OCI-LY7 (cell line): ENCODE data around the gene SMYD3. TPM values are rescaled to one million over a fixed set of nuclear protein-coding genes. Genes with fewer than 3 reads are reported as not detected.

Source experiments
- BruUV-seq: library from RNA; stranded (reverse); fragments of 400-500 nt; replicated peaks from 2 replicates; lab custom pipeline; 2021; lab: Mats Ljungman, UMichigan
- CTCF ChIA-PET: fragments of 300-600 bp; sonication (Branson Sonifier 250); formaldehyde crosslinking; loops from one replicate; lab custom pipeline; 2022; ENCODE audit warnings: antibody characterized with exemption; ENCODE audit not compliant: unreplicated experiment; lab: Charles Lee
- POLR2A ChIA-PET: fragments of 300-600 bp; sonication (Branson Sonifier 250); formaldehyde crosslinking; loops from one replicate; lab custom pipeline; 2022; ENCODE audit warnings: antibody characterized with exemption; lab: Charles Lee
- DNase-seq: peaks from one replicate; pipeline ENCODE4 v3.0.0-alpha.2; 2015; ENCODE audit warnings: low spot score
- H2AFZ ChIP-seq: fragments of 200-600 bp; sonication (generic), shearing (Covaris generic); 2 replicates; pipeline ENCODE4 v1.6.1; 2014; ENCODE audit warnings: mild to moderate bottlenecking, antibody characterized with exemption, low read length, moderate library complexity
- H3K27ac ChIP-seq: fragments of 200-600 bp; sonication (generic); 2 replicates; pipeline ENCODE4 v1.5.1; 2014; ENCODE audit warnings: mixed run types, low read depth, mild to moderate bottlenecking, moderate library complexity, low read length, inconsistent platforms; ENCODE audit not compliant: poor library complexity, severe bottlenecking
- H3K36me3 ChIP-seq: fragments of 200-600 bp; sonication (generic); 2 replicates; pipeline ENCODE4 v1.6.1; 2014; ENCODE audit warnings: mild to moderate bottlenecking, antibody characterized with exemption, low read length, moderate library complexity, mixed read lengths; ENCODE audit not compliant: insufficient read depth
- H3K4me1 ChIP-seq: fragments of 200-600 bp; sonication (generic); 2 replicates; pipeline ENCODE4 v1.5.1; 2014; ENCODE audit warnings: mild to moderate bottlenecking, low read length; ENCODE audit not compliant: insufficient read depth, poor library complexity, severe bottlenecking
- H3K4me2 ChIP-seq: fragments of 200-600 bp; sonication (generic); 2 replicates; pipeline ENCODE4 v1.6.1; 2014; ENCODE audit warnings: mild to moderate bottlenecking, low read length
- H3K4me3 ChIP-seq: fragments of 200-600 bp; sonication (generic); 2 replicates; pipeline ENCODE4 v1.5.1; 2014; ENCODE audit warnings: mild to moderate bottlenecking, low read depth, low read length; ENCODE audit not compliant: poor library complexity, severe bottlenecking
- H3K79me2 ChIP-seq: fragments of 200-600 bp; sonication (generic); 2 replicates; pipeline ENCODE4 v1.6.1; 2016; ENCODE audit warnings: low read depth, mild to moderate bottlenecking, low read length, moderate library complexity, mixed read lengths; ENCODE audit not compliant: insufficient read depth
- H3K9me2 ChIP-seq: fragments of 200-600 bp; sonication (generic); 2 replicates; pipeline ENCODE4 v1.6.1; 2016; ENCODE audit warnings: mild to moderate bottlenecking, low read length, mixed read lengths; ENCODE audit not compliant: insufficient read depth
- H3K9me3 ChIP-seq: fragments of 200-600 bp; sonication (generic); 2 replicates; pipeline ENCODE4 v1.6.1; 2014; ENCODE audit warnings: mild to moderate bottlenecking, mixed run types, low read length, mixed read lengths
- H4K20me1 ChIP-seq: fragments of 200-600 bp; sonication (generic); 2 replicates; pipeline ENCODE4 v1.6.1; 2014; ENCODE audit warnings: mild to moderate bottlenecking, antibody characterized with exemption, low read length, moderate library complexity, mixed read lengths; ENCODE audit not compliant: insufficient read depth
- EZH2phosphoT487 ChIP-seq: fragments of 200-600 bp; sonication (generic); IDR thresholded peaks from 2 replicates; pipeline ENCODE4 v1.6.1; 2018; ENCODE audit warnings: low read depth, borderline replicate concordance, mild to moderate bottlenecking, mixed run types, antibody characterized with exemption, low read length, moderate library complexity, mixed read lengths
- intact Hi-C: fragments of 100-400 bp; cut with micrococcal nuclease; formaldehyde crosslinking; loops from one replicate; pipeline ENCODE4 v1.10.0; 2022; ENCODE audit not compliant: unreplicated experiment
- total RNA-seq, 2 experiments: library from RNA; depleted of rRNA in 1 of 2; stranded (reverse); fragments of >200 nt in 1 of 2; shearing (Covaris generic) in 1 of 2; gene quantifications; 2 replicates each; pipeline ENCODE4 v1.2.3, GENCODE V29; 2014 to 2022
- TF ChIP-seq, protein P1 (sequence below): fragments of 200-600 bp; sonication (generic); conservative IDR thresholded peaks from 2 replicates; pipeline ENCODE4 v1.5.1; 2014; ENCODE audit warnings: mild to moderate bottlenecking, antibody characterized with exemption, low read length, moderate library complexity, mixed read lengths

SMYD3 gene
- total RNA-seq, 2 experiments from 2014 or later, result 28.9 to 34.5 TPM

- H3K4me1 ChIP-seq, result no peaks in the 10 kb centered on the region
- TF ChIP-seq, protein P1, sequence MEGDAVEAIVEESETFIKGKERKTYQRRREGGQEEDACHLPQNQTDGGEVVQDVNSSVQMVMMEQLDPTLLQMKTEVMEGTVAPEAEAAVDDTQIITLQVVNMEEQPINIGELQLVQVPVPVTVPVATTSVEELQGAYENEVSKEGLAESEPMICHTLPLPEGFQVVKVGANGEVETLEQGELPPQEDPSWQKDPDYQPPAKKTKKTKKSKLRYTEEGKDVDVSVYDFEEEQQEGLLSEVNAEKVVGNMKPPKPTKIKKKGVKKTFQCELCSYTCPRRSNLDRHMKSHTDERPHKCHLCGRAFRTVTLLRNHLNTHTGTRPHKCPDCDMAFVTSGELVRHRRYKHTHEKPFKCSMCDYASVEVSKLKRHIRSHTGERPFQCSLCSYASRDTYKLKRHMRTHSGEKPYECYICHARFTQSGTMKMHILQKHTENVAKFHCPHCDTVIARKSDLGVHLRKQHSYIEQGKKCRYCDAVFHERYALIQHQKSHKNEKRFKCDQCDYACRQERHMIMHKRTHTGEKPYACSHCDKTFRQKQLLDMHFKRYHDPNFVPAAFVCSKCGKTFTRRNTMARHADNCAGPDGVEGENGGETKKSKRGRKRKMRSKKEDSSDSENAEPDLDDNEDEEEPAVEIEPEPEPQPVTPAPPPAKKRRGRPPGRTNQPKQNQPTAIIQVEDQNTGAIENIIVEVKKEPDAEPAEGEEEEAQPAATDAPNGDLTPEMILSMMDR, result no peak
- TF ChIP-seq EZH2phosphoT487, result no peak
- no peak overlapping the region for H3K4me3 ChIP-seq
- H3K79me2 ChIP-seq, result no peaks in the 10 kb centered on the region
- no peak for DNase-seq
- ChIA-PET CTCF (no interaction called here), POLR2A (interaction anchor here (0.9 kb wide), 1 partner anchor 14 kb away, joined by 3 read pairs; no protein-coding TSS in a partner anchor)
- H3K36me3 ChIP-seq, result no peaks in the 10 kb centered on the region
- no TSS peak for BruUV-seq
- no peaks in the 10 kb centered on the region for H4K20me1 ChIP-seq
- no peak overlapping the region for H3K4me2 ChIP-seq
- no peaks in the 10 kb centered on the region for H3K9me2 ChIP-seq
- H3K27ac ChIP-seq, result no peak overlapping the region
- H2AFZ ChIP-seq, result no peak overlapping the region
- no peaks in the 10 kb centered on the region for H3K9me3 ChIP-seq
- intact Hi-C loops, result no loop called here
Measured at GRCh38 chr1:246121533-246121932, 385.5 kb downstream of the SMYD3 start.

DNA sequence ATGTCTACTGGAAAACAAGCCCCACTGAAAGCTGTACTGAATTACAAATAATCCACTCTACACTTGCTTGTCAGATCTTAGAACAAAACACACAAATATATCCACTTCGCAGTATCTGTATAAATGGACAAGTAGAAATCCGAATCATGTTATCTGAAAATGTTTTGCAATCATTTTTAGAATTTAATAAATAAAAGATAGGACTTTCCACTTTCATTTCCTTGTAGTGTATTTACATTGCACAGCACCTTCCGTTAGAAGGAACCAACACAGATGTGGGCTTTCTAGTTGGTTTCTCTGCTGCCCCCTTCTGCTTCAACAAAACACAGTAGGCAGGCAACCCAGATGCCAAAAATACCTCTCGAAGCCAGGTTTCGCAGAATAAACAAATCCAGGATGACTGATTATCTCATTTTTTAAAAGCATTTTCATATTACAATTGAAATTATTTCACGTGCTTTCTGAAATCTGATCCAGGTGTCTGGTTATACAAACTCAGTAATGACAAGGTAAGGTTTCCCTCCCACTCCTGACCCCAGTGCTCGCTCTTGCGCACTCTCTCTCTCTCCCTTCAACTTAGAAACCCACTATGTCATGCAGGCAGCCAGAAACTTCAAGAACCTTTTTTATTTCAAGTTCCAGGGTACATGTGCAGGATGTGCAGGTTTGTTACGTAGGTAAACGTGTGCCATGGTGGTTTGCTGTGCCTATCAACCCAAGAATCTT, 389.9 kb downstream of the SMYD3 start:
- no peak overlapping the region for H3K4me3 ChIP-seq
- BruUV-seq, result no TSS peak
- no peaks in the 10 kb centered on the region for H3K9me2 ChIP-seq
- no peaks in the 10 kb centered on the region for H3K36me3 ChIP-seq
- POLR2A ChIA-PET, result interaction anchor here (1.2 kb wide), 1 partner anchor 18 kb away, joined by 3 read pairs; no protein-coding TSS in a partner anchor
- H3K9me3 ChIP-seq, result no peaks in the 10 kb centered on the region
- CTCF ChIA-PET, result no interaction called here
- peak overlapping the region; percentile 24; the same call in 1 of the 2 replicates for H3K4me2 ChIP-seq
- peak; percentile 21 for DNase-seq
- no peaks in the 10 kb centered on the region for H4K20me1 ChIP-seq
- intact Hi-C loops, result no loop called here
- no peak overlapping the region for H3K27ac ChIP-seq
- TF ChIP-seq, protein P1, result no peak; the same call in 1 of the 2 replicates
- no peak for TF ChIP-seq EZH2phosphoT487
- H3K4me1 ChIP-seq, result no peaks in the 10 kb centered on the region
- no peak overlapping the region for H2AFZ ChIP-seq
- no peaks in the 10 kb centered on the region for H3K79me2 ChIP-seq

GRCh38 chr1:246114369-246114768, 392.7 kb downstream of the SMYD3 start:
- DNase-seq, result no peak
- Histone ChIP-seq H3K4me1 (no peaks in the 10 kb centered on the region), H3K9me3 (no peaks in the 10 kb centered on the region), H3K79me2 (no peaks in the 10 kb centered on the region), H3K4me3 (no peak overlapping the region), H3K4me2 (no peak overlapping the region), H3K27ac (no peak overlapping the region), H4K20me1 (no peaks in the 10 kb centered on the region), H3K36me3 (no peaks in the 10 kb centered on the region), H3K9me2 (no peaks in the 10 kb centered on the region), H2AFZ (no peak overlapping the region)
- TF ChIP-seq, protein P1, result no peak
- no peak for TF ChIP-seq EZH2phosphoT487
- CTCF ChIA-PET, result no interaction called here
- intact Hi-C loops, result no loop called here
- POLR2A ChIA-PET, result no interaction called here
- no TSS peak for BruUV-seq
